ENCODE data around the gene ATG5. TPM values are rescaled to one million over a fixed set of nuclear protein-coding genes. Genes with fewer than 3 reads are reported as not detected.

The ATG5 gene
- total and polyA plus RNA-seq, 2 experiments from 2014 or later: 31.6 to 48.2 TPM

- TF ChIP-seq ZNF462 (CRISPR knock-in tag; IDR thresholded peaks at IDR 0.05): no peak
- no peak for TF ChIP-seq JUNB (IDR thresholded peaks at IDR 0.05; ENCODE audit: unreplicated experiment)
- TF ChIP-seq, protein P1, sequence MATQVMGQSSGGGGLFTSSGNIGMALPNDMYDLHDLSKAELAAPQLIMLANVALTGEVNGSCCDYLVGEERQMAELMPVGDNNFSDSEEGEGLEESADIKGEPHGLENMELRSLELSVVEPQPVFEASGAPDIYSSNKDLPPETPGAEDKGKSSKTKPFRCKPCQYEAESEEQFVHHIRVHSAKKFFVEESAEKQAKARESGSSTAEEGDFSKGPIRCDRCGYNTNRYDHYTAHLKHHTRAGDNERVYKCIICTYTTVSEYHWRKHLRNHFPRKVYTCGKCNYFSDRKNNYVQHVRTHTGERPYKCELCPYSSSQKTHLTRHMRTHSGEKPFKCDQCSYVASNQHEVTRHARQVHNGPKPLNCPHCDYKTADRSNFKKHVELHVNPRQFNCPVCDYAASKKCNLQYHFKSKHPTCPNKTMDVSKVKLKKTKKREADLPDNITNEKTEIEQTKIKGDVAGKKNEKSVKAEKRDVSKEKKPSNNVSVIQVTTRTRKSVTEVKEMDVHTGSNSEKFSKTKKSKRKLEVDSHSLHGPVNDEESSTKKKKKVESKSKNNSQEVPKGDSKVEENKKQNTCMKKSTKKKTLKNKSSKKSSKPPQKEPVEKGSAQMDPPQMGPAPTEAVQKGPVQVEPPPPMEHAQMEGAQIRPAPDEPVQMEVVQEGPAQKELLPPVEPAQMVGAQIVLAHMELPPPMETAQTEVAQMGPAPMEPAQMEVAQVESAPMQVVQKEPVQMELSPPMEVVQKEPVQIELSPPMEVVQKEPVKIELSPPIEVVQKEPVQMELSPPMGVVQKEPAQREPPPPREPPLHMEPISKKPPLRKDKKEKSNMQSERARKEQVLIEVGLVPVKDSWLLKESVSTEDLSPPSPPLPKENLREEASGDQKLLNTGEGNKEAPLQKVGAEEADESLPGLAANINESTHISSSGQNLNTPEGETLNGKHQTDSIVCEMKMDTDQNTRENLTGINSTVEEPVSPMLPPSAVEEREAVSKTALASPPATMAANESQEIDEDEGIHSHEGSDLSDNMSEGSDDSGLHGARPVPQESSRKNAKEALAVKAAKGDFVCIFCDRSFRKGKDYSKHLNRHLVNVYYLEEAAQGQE (IDR thresholded peaks at IDR 0.05; ENCODE audit: unreplicated experiment): no peak
- TF ChIP-seq POLR2AphosphoS5 (IDR thresholded peaks at IDR 0.05; ENCODE audit: low read depth): no peak
- TF ChIP-seq EZH2phosphoT487 (IDR thresholded peaks at IDR 0.05; ENCODE audit: unreplicated experiment): no peak
- TF ChIP-seq EZH2 (IDR thresholded peaks at IDR 0.05; ENCODE audit: low read depth, unreplicated experiment): no peak
These were observed 189.5 kb downstream of the ATG5 start (continued) for GRCh38 chr6:106135911-106136571.
